DMS79 (cell line): Measurements from ENCODE around the gene KDM4C.
"Not testable (repeated sequence)": the region's sequence is repeated elsewhere in the genome, so short reads cannot be mapped to it uniquely, and the experiment has no call there.

ENCODE experiments used
- DNase-seq: peaks from one replicate; lab custom pipeline; 2025; lab: John Stamatoyannopoulos, UW

KDM4C gene

DNA sequence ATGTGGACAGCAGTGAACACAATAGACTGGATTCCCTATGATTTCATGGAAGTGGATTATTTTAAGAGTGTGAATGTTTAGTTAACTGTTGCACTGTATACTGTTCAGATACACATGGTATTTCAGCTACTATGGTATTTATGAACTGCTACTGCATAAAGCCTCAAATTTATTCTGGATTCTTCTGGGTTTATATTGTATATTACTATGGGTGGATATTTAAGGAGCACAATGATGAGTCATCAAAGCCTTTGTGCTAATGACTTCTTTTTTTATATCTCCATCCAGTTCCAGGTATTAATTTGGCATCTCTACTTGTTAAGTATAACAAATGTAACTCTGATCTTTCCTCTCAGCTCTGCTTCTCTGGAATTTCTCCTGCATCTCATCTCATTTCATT is 6.8 kb downstream of the KDM4C start:
- no peak for DNase-seq

- no peak for DNase-seq
Measured at GRCh38 chr9:6764950-6765349, 7.2 kb downstream of the KDM4C start.

- no peak for DNase-seq
Measured at GRCh38 chr9:6765396-6765795, 7.6 kb downstream of the KDM4C start.

DNA sequence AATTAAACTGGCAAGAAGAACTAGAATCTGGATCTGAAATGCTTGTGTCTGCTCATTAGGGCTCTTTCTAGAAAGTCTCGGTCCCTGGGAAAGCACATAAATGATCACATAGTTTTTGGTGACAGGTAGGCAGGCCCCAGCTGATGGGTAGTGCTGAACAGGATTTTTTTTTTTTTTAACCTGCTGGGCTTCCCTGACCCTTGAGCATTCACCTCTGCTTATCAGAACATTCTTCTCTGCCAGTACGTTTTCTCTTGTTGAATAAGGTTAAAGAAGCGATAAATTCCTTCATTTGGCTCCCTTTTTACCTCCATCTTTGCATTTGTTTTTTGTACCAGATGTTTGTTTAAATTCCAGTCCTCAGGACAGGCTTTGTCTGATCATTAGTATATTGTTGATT is 8.8 kb downstream of the KDM4C start:
- DNase-seq: no peak

DNA sequence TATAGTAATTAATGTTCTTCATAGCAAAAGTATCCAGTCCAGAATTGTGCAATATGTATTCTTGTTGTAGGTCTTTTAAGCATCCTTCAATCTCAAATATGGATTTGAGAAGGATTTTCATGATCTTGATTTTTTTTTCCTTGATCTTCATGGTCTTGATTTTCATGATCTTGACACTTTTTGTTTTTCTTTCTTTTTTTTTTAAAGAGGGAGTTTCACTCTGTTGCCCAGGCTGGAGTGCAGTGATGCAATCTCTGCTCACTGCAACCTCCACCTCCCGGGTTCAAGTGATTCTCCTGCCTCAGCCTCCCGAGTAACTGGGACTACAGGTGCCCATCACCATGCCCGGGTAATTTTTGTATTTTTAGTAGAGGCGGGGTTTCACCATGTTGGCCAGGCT is 10.8 kb downstream of the KDM4C start:
- not testable (repeated sequence) for DNase-seq

GRCh38 chr9:6771722-6772121 is 13.9 kb downstream of the KDM4C start:
- no peak for DNase-seq

GRCh38 chr9:6777213-6777902 is 19.6 kb downstream of the KDM4C start:
- no peak for DNase-seq

DNA sequence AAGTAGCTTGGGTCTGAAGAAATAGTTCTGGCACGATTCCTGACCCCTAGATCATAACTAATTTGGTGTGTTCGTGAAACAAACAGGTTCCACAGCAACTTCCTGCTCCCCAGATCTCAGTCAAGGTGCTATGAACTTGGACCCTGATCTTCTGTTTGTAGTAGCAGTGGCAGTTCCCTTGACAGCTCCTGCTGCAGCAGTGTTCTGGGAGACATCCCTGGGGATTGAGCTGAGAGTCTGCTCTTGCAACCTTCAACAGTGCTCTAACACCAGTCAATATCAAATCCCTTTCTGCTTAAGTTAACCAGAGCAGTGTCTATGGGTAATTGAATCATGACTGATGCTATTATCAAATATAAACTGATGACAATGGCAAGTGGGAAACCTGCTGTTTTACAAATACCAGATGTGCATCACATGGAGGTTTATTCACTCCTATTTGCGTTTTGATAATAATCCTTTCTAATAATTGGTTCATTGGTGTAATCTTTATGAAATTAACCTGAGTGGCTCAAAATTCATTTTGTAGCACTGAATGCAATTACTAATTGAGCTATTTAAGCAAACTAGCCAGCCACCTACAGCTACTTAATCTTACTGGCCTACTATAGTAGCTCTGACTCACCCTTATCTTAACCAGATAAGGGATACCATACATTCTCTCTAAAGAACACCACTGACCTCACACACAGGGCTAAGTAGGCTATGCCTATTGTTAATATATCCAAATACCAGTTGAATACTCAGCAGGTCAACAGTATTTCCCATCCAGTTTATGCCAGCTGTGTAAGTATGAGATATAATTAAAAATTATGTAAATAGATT is 21.9 kb downstream of the KDM4C start:
- no peak for DNase-seq

DNA sequence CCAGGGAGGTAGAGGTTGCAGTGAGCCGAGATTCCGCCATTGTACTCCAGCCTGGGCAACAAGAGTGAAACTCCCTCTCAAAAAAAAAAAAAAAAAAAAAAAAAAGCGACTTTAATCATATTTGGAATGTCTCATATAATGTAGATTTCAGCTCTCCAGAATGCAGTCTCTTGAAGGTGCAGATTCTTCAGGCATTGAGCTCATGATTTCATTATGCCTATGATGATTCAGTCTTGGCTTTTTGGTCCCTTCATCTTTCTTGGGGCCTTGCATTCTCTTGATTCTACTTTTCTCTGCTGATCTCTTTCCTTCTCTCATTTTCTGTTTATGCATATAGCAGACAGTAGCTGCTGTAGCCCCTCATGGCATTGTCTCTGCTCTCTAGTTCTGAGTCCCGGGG is 22.9 kb downstream of the KDM4C start:
- DNase-seq: no peak

- no peak for DNase-seq
Measured at GRCh38 chr9:6781476-6781875, 23.7 kb downstream of the KDM4C start.

GRCh38 chr9:6782345-6782744 is 24.6 kb downstream of the KDM4C start:
- DNase-seq: no peak

GRCh38 chr9:6782981-6783380 is 25.2 kb downstream of the KDM4C start:
- no peak for DNase-seq

DNA sequence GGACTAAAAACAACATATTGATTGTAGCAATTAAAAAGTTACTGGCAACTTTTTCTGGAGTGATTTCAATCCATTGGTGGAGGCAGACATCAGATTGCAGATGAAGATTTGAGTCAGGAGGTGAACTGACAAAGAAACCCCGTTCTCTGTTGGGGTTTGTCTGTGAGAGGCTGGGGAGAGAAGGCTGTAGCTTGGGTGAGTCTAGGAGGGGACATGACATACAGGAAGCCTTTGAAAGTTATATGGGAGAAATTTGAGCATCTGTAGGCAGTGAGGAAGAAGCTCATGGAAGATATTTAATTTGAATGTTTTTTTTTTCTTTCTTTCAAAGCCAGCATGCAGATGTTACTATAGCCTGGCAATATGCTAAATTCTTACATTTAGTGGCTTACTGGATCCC is 26.0 kb downstream of the KDM4C start:
- no peak for DNase-seq

DNA sequence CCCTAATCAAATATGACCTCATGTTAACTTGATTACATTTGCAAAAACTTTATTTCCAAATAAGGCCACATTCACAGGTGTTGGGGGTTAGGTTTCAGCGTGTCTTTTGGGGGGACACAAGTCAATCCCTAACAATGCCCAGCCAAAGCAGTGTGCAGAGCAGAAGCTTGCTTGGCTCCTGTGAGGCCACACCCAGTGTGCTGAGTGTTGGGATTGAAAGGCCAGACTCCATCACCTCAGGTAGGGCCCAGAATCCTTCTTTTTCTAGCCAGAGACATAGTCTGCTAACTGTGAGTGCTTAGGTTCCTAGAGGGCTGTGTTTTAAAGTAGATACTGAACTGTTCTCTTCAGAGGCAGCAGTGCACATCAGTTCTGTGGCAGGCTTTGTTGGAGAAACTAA is 27.9 kb downstream of the KDM4C start:
- no peak for DNase-seq

GRCh38 chr9:6787793-6788161 is 30.0 kb downstream of the KDM4C start:
- no peak for DNase-seq

DNA sequence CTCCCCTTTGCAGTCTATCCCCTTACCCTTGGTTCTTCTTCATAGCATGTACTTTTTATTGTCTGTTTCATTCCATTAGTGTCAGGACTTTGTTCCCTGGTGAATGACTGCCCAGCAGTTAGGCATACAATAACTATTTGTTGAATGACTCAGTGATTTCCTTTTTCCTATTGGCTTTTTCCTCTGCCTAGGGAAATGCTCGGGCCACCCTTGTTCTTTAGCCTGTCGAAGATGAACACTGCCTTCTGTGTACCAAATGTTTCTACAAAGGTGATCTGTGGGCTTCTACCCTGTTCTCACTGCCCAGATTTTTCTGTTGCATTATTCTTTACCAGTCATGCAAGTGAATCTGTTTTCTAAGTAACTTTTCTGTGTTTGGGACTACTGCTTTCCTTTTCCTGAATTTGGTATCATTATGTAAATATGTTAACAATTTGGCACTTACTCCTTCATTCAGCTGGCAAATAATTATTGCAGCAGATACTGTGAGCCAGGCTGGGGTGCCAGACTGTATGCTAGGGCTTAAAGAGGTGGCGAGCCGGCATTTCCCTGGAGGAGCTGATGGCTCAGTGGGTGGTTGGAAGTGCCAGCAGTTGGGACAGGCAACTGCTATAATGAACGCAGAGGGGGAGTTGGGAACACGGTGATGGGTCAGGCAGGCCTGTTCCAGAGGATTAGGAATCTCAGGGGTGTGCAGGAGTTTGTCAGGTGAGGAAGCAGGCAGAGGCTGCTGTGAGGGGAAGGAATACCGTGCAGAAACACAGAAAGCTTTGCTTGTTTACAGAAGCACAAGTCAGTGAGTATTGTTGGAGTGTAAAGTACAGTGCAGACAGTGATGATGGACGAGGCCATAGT is 30.6 kb downstream of the KDM4C start:
- DNase-seq: no peak

DNA sequence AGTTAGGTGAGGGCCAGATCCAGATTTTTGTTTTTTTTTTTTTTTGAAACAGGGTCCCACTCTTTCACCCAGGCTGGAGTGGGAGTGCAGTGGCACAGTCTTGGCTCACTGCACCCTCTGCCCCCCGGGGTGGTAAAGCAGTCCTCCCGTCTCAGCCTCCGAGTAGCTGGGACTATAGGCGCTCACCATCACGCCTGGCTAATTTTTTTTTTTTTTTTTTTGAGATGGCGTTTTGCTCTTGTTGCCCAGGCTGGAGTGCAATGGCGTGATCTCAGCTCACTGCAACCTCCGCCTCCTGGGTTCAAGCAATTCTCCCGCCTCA is 31.2 kb downstream of the KDM4C start:
- not testable (repeated sequence) for DNase-seq

GRCh38 chr9:6790866-6791265 is 33.1 kb downstream of the KDM4C start:
- DNase-seq: no peak

- no peak for DNase-seq
Measured at GRCh38 chr9:6793203-6793602, 35.4 kb downstream of the KDM4C start.

DNA sequence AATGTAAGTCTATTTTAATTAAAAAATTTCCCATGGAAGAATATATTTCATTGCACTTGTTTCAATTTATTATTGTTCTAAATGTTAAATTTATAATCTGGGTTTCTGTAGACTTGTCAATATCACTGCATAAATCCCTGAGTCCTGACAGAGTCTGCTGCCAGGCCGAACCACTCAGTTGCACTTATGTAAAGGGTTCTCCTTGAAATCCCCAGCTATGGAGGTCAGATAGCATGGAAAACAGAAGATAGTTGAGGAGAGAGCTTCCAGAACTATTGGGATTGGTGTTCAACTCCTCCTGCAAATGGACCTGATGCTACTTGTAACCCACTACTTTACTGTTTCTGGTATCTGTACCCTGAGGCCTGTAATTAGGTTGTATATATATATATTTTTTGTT is 37.2 kb downstream of the KDM4C start:
- DNase-seq: no peak

DNA sequence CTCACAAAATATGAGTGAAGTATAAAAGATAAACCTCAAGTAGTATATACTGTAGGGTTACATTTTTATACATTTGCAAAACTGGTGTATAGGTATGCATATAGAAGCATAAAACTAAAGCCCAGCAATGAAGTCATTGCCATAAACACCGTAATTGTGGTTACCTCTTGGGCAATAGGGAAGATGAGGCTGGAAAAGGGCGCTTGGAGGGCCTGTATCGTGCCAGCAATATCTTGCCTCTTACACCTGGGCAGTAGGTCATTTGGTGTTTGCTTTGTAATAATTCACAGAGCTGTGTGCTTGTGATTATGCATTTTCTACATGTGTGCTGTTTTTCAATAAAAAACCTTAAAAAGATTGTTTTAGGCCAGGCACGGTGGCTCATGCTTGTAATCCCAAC is 45.2 kb downstream of the KDM4C start:
- no peak for DNase-seq

- DNase-seq: peak; percentile 23
Measured at GRCh38 chr9:6805532-6805931, 47.8 kb downstream of the KDM4C start.

GRCh38 chr9:6806318-6806717 is 48.5 kb downstream of the KDM4C start:
- DNase-seq: not testable (repeated sequence)
